B cell (primary cell): ENCODE measurements around the gene KLHDC8A. TPM values are rescaled to one million over a fixed set of nuclear protein-coding genes. Genes with fewer than 3 reads are reported as not detected.

Experiments used
- ATAC-seq: fragments of 200-7000 bp; cut with Tn5 transposase; one replicate; pipeline ENCODE4 v1.10.0; 2021; ENCODE audit warnings: low read depth, mild to moderate bottlenecking, moderate number of reproducible peaks, moderate library complexity
- CTCF ChIA-PET: fragments of 350-600 bp; sonication (Branson Sonifier 250); formaldehyde crosslinking; loops from one replicate; lab custom pipeline; 2021; ENCODE audit warnings: antibody characterized with exemption, inconsistent platforms; lab: Charles Lee
- POLR2A ChIA-PET: fragments of 350-600 bp; sonication (Branson Sonifier 250); formaldehyde crosslinking; loops from one replicate; lab custom pipeline; 2021; ENCODE audit warnings: antibody characterized with exemption; lab: Charles Lee
- DNase-seq: peaks from one replicate; pipeline ENCODE4 v3.0.0; 2013
- H2AFZ ChIP-seq: 2 replicates; pipeline ENCODE4 v1.6.1; 2012; ENCODE audit warnings: mild to moderate bottlenecking, low read depth, low read length; ENCODE audit not compliant: insufficient read depth, poor library complexity, severe bottlenecking
- H3K27ac ChIP-seq, 2 donors: 1 replicate in 1 of 2; 2 replicates in 1 of 2; pipeline ENCODE4 v1.5.1; 2012 to 2013; ENCODE audit warnings: low read length in 2 of 2, mild to moderate bottlenecking in 2 of 2, moderate library complexity in 1 of 2
- H3K27me3 ChIP-seq, 4 experiments: fragments of 200-600 bp in 1 of 4; sonication (generic) in 1 of 4; replicated peaks in 1 of 4; 1 replicate in 2 of 4; 2 replicates in 2 of 4; pipeline versions ENCODE4 v1.6.1 to v1.7.0; 2013 to 2016; ENCODE audit warnings: low read length in 3 of 4, mild to moderate bottlenecking in 2 of 4, mixed read lengths in 1 of 4, moderate library complexity in 1 of 4; ENCODE audit not compliant: insufficient read depth in 4 of 4, control insufficient read depth in 3 of 4; ENCODE audit errors: control extremely low read depth in 1 of 4
- H3K36me3 ChIP-seq, 2 experiments: replicated peaks in 1 of 2; 1 replicate in 1 of 2; 2 replicates in 1 of 2; pipeline versions ENCODE4 v1.6.1 to v1.7.1; 2013; ENCODE audit warnings: low read length in 1 of 2; ENCODE audit not compliant: insufficient read depth in 2 of 2, control insufficient read depth in 1 of 2; ENCODE audit errors: control extremely low read depth in 1 of 2, extremely low read depth in 1 of 2
- H3K4me1 ChIP-seq, 2 donors: fragments of 200-600 bp in 1 of 2; sonication (generic) in 1 of 2; 1 replicate in 1 of 2; 2 replicates in 1 of 2; pipeline versions ENCODE4 v1.5.1 to v1.6.1; 2013 to 2017; ENCODE audit warnings: low read length in 2 of 2; ENCODE audit not compliant: control insufficient read depth in 2 of 2, insufficient read depth in 2 of 2
- H3K4me2 ChIP-seq: replicated peaks from 2 replicates; pipeline ENCODE3; 2012; ENCODE audit warnings: mild to moderate bottlenecking, low read depth, low read length; ENCODE audit not compliant: poor library complexity, severe bottlenecking
- H3K4me3 ChIP-seq, 5 experiments: fragments of 200-600 bp in 1 of 5; sonication (generic) in 1 of 5; 1 replicate in 3 of 5; 2 replicates in 2 of 5; pipeline versions ENCODE4 v1.5.1 to v1.7.0; 2011 to 2016; ENCODE audit warnings: low read length in 4 of 5, mild to moderate bottlenecking in 4 of 5, low read depth in 2 of 5, control low read depth in 1 of 5, moderate library complexity in 1 of 5; ENCODE audit not compliant: insufficient read depth in 1 of 5; ENCODE audit errors: control extremely low read depth in 1 of 5, extremely low read depth in 1 of 5
- H3K79me2 ChIP-seq: fragments of 200-600 bp; sonication (generic); one replicate; pipeline ENCODE4 v1.6.0; 2016; ENCODE audit warnings: low read length; ENCODE audit not compliant: control insufficient read depth, insufficient read depth
- H3K9ac ChIP-seq: fragments of 200-600 bp; sonication (generic); 2 replicates; pipeline ENCODE4 v1.6.1; 2017; ENCODE audit warnings: mild to moderate bottlenecking, low read length, moderate library complexity
- H3K9me3 ChIP-seq, 3 donors: one replicate each; pipeline versions ENCODE4 v1.6.1 to v1.7.1; 2013; ENCODE audit warnings: low read length in 2 of 3; ENCODE audit not compliant: control insufficient read depth in 2 of 3, insufficient read depth in 1 of 3; ENCODE audit errors: control extremely low read depth in 1 of 3
- H4K20me1 ChIP-seq: 2 replicates; pipeline ENCODE4 v1.6.0; 2012; ENCODE audit warnings: mild to moderate bottlenecking, low read length; ENCODE audit not compliant: insufficient read depth, control insufficient read depth, poor library complexity, severe bottlenecking
- H3K27ac Mint-ChIP-seq: one replicate; pipeline ENCODE4 v1.8.0; 2021; ENCODE audit warnings: mixed read lengths
- H3K27me3 Mint-ChIP-seq: one replicate; pipeline ENCODE4 v1.8.0; 2021; ENCODE audit warnings: mixed read lengths
- H3K4me1 Mint-ChIP-seq: one replicate; pipeline ENCODE4 v1.8.0; 2021; ENCODE audit warnings: mixed read lengths
- H3K4me3 Mint-ChIP-seq: one replicate; pipeline ENCODE4 v1.8.0; 2021; ENCODE audit warnings: mixed read lengths
- H3K9me3 Mint-ChIP-seq: one replicate; pipeline ENCODE4 v1.8.0; 2022; ENCODE audit warnings: mixed read lengths; ENCODE audit not compliant: insufficient read depth
- CTCF ChIP-seq: fragments of 200-600 bp; IDR thresholded peaks from one replicate; pipeline ENCODE4 v1.8.0; 2022; ENCODE audit warnings: antibody characterized with exemption, mild to moderate bottlenecking
- EZH2 ChIP-seq: IDR thresholded peaks from 2 replicates; pipeline ENCODE4 v1.6.1; 2012; ENCODE audit warnings: borderline replicate concordance, low read depth, mild to moderate bottlenecking, moderate library complexity, low read length; ENCODE audit not compliant: insufficient read depth, poor library complexity, severe bottlenecking
- WGBS: methylation state at CpG from one replicate; pipeline ENCODE4 v1.1.5; 2013; ENCODE audit warnings: missing lambda C conversion rate; ENCODE audit not compliant: insufficient coverage; 5-methylcytosine and 5-hydroxymethylcytosine counted together
- intact Hi-C: fragments of 100-400 bp; cut with micrococcal nuclease; formaldehyde crosslinking; loops from one replicate; pipeline ENCODE4 v1.10.0; 2022
- polyA plus RNA-seq: library from polyadenylated mRNA; depleted of rRNA; stranded (reverse); fragments of >200 nt; gene quantifications from 2 replicates; pipeline ENCODE4 v1.2.3, GENCODE V29; 2012
- total RNA-seq, 2 donors: library from RNA; stranded (reverse); fragments of 120-200 nt in 1 of 2; gene quantifications; 1 replicate in 1 of 2; 2 replicates in 1 of 2; pipeline versions ENCODE4 v1.2.3 to v1.2.4, GENCODE V29; 2013 to 2022

KLHDC8A gene
- total and polyA plus RNA-seq, 2 donors (not counting 1 experiment from before 2014, with no cell fraction given): 0.39 to 0.60 TPM

DNA sequence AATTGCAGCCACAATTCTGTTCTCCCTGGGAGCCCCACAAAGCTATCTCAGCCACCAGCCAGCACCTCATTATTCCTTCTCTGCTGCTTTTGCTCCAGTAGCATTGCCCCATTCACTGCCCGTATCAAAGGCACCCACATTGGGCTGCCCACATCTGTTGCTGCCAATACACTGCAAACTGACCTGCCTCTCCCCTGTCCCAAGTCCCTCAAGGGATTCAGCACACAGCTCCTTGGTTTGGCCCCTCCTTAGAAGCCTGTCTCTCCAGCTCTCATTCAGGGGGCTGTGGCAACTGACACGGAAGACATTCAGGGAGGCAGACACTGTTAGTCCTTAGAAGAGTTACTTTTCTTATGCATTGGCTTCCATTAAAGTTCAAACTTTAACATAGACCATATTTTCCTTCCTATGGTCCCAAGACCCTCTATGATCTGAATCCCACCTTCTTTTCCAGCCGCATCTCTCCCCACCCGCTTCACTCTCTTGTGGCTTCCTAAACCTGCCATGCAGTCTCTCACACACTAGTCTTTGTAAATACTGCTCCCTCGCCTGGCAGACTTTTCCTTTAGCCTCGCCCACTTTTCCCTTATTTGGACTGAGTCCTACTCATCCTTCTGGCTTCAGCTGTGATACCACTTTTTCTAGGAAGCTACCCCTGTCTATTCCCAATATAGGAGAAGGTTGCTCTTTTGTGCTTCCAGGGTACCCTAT, 19.3 kb upstream of the KLHDC8A start:
- Histone ChIP-seq H3K4me2 (no peak overlapping the region), H4K20me1 (no peaks in the 10 kb centered on the region), H3K4me1 (no peaks in the 10 kb centered on the region), H3K79me2 (no peaks in the 10 kb centered on the region), H3K9me3 (no peaks in the 10 kb centered on the region), H3K27ac (no peak overlapping the region), H3K27me3 (peaks cover 0 to 13% (median 5%) of the 10 kb centered on the region in 4 experiments), H3K4me3 (no peak overlapping the region), H3K9ac (no peak overlapping the region), H3K36me3 (no peaks in the 10 kb centered on the region), H2AFZ (no peak overlapping the region)
- Mint-ChIP-seq H3K4me3 (no peak overlapping the region), H3K27ac (no peak overlapping the region), H3K9me3 (no peaks in the 10 kb centered on the region), H3K4me1 (no peaks in the 10 kb centered on the region), H3K27me3 (peaks cover 54% of the 10 kb centered on the region)
- ChIA-PET POLR2A (no interaction called here), CTCF (interaction anchor here (0.9 to 1.1 kb wide), 2 partner anchors 22 to 110 kb away, joined by 3 read pairs; no protein-coding TSS in a partner anchor)
- intact Hi-C loops: no loop called here
- DNase-seq (no peak), ATAC-seq (no peak)
- TF ChIP-seq EZH2: no peak
- TF ChIP-seq CTCF: no peak
- WGBS: 65% methylated on average over 5 of the region's 6 CpGs
